Measurements from ENCODE around the gene SCAANT1.

SCAANT1 gene

DNA sequence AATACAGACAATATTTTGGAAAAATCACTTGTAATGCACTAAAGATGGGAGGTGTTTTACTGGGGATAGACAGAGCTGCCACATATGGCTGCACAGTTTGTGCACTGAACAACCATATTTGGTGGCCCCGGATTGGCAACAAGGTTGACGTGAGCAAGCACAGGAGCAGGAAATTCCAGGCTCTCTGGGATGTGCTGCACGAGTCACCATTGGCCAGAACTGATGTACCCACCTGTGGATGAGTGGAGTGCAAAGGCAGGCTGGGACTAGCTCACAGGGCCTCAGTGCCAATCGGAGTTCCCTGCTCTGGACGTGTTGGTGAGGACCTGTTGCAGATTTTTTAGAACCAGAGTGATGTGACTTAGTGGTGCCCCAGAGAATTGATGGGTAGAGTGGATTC lies 42.0 kb upstream of the SCAANT1 start:
- TF ChIP-seq, protein P1, sequence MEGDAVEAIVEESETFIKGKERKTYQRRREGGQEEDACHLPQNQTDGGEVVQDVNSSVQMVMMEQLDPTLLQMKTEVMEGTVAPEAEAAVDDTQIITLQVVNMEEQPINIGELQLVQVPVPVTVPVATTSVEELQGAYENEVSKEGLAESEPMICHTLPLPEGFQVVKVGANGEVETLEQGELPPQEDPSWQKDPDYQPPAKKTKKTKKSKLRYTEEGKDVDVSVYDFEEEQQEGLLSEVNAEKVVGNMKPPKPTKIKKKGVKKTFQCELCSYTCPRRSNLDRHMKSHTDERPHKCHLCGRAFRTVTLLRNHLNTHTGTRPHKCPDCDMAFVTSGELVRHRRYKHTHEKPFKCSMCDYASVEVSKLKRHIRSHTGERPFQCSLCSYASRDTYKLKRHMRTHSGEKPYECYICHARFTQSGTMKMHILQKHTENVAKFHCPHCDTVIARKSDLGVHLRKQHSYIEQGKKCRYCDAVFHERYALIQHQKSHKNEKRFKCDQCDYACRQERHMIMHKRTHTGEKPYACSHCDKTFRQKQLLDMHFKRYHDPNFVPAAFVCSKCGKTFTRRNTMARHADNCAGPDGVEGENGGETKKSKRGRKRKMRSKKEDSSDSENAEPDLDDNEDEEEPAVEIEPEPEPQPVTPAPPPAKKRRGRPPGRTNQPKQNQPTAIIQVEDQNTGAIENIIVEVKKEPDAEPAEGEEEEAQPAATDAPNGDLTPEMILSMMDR (IDR thresholded peaks at IDR 0.05; ENCODE audit: low read depth, low read length) = no peak
- DNase-seq (ENCODE audit: extremely low read depth, low read depth) = no peak

- TF ChIP-seq, protein P1 (IDR thresholded peaks at IDR 0.05; ENCODE audit: low read depth, low read length) = no peak
- DNase-seq (ENCODE audit: extremely low read depth, low read depth) = no peak
These were observed 40.0 kb upstream of the SCAANT1 start for GRCh38 chr3:63952248-63952594.

GRCh38 chr3:63951492-63952247 lies 39.5 kb upstream of the SCAANT1 start:
- TF ChIP-seq, protein P1 (IDR thresholded peaks at IDR 0.05; ENCODE audit: low read depth, low read length) = no peak
- DNase-seq (ENCODE audit: extremely low read depth, low read depth) = no peak

- TF ChIP-seq, protein P1 (IDR thresholded peaks at IDR 0.05; ENCODE audit: low read depth, low read length) = no peak
- no peak for DNase-seq (ENCODE audit: extremely low read depth, low read depth)
These were observed 38.5 kb upstream of the SCAANT1 start for GRCh38 chr3:63950698-63951097.

- TF ChIP-seq, protein P1 (IDR thresholded peaks at IDR 0.05; ENCODE audit: low read depth, low read length) = no peak
These were observed 36.8 kb upstream of the SCAANT1 start for GRCh38 chr3:63949005-63949404.

GRCh38 chr3:63947594-63947993 lies 35.4 kb upstream of the SCAANT1 start:
- DNase-seq (ENCODE audit: extremely low read depth, low read depth) = no peak

More at GRCh38 chr3:63949005-63949404, 36.8 kb upstream of the SCAANT1 start:
- no peak for DNase-seq (ENCODE audit: extremely low read depth, low read depth)

DNA sequence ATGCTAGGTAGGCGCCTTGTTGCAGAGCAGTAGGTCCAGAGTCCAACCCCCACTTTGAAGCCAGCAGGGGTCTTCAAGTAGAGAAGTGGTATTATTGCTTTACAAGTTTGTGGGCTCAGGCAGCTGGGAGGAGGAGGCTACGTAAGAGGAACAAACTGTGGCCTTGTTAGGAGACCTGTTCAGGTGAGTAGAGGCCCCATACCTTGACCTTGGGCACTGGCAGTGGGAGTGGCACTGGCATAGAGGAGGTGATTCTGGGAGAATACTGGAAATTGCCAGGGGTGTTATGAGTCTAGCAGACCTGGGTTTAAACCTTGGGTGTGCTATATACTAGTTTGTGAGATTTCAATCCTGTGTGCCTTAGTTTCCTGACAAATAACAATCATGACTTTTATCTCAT lies 34.6 kb upstream of the SCAANT1 start:
- no peak for DNase-seq (ENCODE audit: extremely low read depth, low read depth)
- TF ChIP-seq, protein P1 (IDR thresholded peaks at IDR 0.05; ENCODE audit: low read depth, low read length) = no peak

More at GRCh38 chr3:63947594-63947993, 35.4 kb upstream of the SCAANT1 start:
- TF ChIP-seq, protein P1 (IDR thresholded peaks at IDR 0.05; ENCODE audit: low read depth, low read length) = no peak

Measured in AG09319 (cell line).